Measurements from ENCODE around the gene CD99.

DNA sequence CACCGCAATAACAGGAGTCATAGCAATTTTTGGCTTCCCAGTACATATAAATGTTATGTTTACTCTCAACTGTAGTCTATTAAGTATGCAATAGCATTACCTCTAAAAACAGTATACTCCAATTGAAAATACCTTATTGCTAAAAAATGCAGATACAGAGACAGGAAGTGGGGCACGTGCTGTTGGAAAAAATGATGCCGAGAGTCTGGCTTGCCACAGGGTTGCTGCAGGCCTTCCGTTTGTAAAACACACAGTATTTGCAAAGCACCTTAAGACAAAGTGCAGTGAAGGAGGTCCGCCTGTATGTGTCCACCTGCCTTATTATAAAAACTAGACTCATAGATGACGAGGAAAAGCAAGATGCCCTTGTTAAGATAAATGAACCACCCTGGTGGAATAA, 23.5 kb downstream of the CD99 start:
- no peak for TF ChIP-seq POLR2A (IDR thresholded peaks at IDR 0.05)
- TF ChIP-seq, protein P1, sequence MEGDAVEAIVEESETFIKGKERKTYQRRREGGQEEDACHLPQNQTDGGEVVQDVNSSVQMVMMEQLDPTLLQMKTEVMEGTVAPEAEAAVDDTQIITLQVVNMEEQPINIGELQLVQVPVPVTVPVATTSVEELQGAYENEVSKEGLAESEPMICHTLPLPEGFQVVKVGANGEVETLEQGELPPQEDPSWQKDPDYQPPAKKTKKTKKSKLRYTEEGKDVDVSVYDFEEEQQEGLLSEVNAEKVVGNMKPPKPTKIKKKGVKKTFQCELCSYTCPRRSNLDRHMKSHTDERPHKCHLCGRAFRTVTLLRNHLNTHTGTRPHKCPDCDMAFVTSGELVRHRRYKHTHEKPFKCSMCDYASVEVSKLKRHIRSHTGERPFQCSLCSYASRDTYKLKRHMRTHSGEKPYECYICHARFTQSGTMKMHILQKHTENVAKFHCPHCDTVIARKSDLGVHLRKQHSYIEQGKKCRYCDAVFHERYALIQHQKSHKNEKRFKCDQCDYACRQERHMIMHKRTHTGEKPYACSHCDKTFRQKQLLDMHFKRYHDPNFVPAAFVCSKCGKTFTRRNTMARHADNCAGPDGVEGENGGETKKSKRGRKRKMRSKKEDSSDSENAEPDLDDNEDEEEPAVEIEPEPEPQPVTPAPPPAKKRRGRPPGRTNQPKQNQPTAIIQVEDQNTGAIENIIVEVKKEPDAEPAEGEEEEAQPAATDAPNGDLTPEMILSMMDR (IDR thresholded peaks at IDR 0.05): no peak
- no peak for TF ChIP-seq POLR2AphosphoS5 (IDR thresholded peaks at IDR 0.05)
- TF ChIP-seq EP300 (IDR thresholded peaks at IDR 0.05): no peak
